Measurements from ENCODE around the gene CCDC51.
"Not testable (repeated sequence)": the region's sequence is repeated elsewhere in the genome, so short reads cannot be mapped to it uniquely, and the experiment has no call there.

Gene CCDC51

DNA sequence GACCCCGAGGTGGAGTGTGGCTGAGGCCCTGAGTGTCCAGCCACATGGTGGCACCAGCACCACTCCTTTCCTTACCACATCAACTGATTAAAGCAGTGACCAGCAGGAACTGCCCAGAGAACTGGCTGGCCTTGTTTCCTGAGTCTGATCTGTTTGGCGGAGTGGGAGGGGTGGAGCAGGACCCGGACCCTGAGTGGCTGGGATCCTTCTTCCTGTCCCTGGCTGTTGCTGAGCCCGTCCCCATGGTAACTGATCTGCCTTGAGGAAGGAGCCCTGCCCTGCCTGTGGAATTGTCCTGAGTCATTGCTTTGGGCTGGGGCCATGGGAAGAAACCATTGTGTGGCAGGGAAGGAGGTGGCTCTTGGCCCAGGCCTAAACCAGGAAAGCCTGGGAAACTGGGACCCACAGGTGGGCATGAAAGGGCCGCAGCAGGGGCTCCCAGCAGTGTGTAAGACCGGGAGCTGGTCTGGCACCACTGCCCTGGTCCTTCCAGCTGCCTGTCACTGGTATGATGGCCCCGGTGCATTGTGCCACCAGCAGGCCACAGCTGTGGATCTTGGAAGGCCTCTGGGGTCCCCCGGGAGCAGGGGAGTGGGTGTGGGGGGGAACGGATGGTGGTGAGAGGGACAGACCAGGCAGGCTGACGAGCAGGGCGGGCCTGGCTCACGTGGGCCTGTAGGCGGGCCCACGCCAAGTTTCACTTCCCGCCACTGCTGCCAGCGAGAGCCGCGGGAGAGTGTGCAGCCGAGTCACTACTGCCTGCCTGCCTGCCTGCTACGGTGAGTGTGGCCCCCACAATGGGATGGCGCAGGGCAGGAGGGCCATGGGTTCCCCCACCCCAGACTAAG is 25.8 kb upstream of the CCDC51 start:
- DNase-seq, result peak; percentile 82

GRCh38 chr3:48465237-48465530 is 25.3 kb upstream of the CCDC51 start:
- no peak for DNase-seq

- no peak for DNase-seq
These were observed 24.8 kb upstream of the CCDC51 start for GRCh38 chr3:48464713-48465221.

- no peak for DNase-seq
These were observed 23.8 kb upstream of the CCDC51 start for GRCh38 chr3:48463703-48464102.

DNA sequence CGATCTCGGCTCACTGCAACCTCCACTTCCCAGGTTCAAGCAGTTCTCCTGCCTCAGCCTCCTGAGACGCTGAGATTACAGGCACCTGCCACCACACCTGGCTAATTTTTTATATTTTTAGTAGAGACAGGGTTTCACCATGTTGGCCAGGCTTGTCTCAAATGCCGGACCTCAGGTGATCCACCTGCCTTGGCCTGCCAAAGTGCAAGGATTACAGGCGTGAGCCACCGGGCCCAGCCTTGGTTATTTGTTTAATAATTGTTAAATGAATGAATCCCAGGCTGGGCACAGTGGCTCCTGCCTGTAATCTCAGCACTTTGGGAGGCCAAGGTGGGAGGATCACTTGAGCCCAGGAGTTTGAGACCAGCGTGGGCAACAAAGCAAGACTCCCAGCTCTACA is 21.8 kb upstream of the CCDC51 start:
- DNase-seq, result not testable (repeated sequence)

DNA sequence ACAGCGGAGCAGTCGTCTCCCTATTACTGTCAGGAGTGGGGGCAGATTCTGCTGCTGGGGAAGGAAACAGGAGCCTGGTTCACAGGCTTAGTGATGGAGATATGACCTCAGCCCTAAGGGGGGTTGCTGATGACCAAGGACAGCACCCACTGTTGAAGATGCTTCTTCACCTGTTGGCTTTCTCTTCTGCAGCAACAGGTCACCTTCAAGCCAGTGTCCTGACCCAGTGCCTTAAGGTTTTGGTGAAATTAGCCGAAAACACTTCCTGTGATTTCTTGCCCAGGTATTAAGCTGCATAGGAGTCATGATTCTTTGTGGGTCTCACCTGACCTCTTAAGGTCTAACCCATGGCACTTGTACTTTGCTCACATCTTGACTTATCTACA is 20.6 kb upstream of the CCDC51 start:
- DNase-seq, result no peak

- DNase-seq, result no peak
These were observed 20.0 kb upstream of the CCDC51 start for GRCh38 chr3:48459773-48460516.

GRCh38 chr3:48459331-48459730 is 19.4 kb upstream of the CCDC51 start:
- DNase-seq, result no peak

- no peak for DNase-seq
These were observed 16.5 kb upstream of the CCDC51 start for GRCh38 chr3:48456456-48456855.

- no peak for DNase-seq
These were observed 11.4 kb upstream of the CCDC51 start for GRCh38 chr3:48451270-48451669.

DNA sequence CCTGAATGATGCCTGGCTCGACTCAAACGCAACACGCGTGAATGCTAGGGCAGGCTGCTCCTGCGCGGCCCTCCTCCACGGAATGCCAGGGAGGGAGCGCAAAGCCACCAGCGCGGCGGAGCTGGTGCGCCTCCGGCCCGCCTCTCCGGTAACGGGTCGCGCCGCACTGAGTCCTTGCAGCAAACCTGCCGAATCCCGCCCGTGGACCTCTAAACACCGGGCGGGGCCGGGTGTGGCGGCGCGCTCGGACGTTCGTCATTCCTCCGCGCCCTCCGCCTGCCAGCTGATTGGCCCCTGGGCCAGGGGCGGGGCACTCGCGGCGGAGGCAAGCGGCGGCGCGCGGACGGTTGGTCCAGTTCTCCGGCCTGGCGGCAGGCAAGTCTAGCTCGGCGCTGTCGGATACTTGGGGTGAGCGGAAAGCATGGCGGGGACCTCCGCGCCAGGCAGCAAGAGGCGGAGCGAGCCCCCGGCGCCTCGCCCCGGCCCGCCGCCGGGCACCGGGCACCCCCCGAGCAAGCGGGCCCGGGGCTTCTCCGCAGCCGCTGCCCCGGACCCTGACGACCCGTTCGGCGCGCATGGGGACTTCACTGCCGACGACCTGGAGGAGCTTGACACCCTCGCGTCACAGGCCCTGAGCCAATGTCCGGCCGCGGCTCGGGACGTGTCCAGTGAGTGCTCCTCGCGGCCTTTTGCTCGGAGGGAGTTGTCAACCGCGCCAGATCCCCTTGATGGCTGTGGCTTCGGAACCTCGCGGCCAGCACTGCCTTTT is 6.7 kb upstream of the CCDC51 start, which contains the start of gene ATRIP:
Gene ATRIP, plus strand, starts transcription at position 313 of the 769 bp plus-strand sequence. Its CDS starts 109 bp downstream, at position 422.
- DNase-seq, result peak; percentile 87

GRCh38 chr3:48446043-48446424 is 6.1 kb upstream of the CCDC51 start:
- no peak for DNase-seq

GRCh38 chr3:48445277-48445882 is 5.5 kb upstream of the CCDC51 start:
- no peak for DNase-seq

DNA sequence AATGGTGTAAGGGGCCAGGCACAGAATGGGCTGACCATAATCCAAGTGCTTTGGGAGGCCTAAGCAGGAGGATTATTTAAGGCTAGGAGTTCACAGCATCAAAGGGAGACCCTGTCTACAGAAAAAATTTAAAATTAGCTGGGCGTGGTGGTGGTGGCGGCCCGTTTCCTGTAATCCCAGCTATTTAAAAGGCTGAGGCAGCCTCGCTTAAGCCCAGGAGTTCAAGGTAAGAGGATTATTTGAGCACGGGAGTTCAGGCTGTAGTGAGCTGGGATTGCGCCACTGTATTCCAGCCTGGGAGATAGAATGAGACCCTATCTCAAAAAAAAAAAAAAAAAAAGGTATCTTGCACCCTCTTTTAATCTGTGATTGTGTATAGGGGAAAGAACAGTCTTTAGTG is 2.0 kb upstream of the CCDC51 start:
- no peak for DNase-seq

- DNase-seq, result no peak
These were observed 655 bp upstream of the CCDC51 start for GRCh38 chr3:48440590-48440958.

DNA sequence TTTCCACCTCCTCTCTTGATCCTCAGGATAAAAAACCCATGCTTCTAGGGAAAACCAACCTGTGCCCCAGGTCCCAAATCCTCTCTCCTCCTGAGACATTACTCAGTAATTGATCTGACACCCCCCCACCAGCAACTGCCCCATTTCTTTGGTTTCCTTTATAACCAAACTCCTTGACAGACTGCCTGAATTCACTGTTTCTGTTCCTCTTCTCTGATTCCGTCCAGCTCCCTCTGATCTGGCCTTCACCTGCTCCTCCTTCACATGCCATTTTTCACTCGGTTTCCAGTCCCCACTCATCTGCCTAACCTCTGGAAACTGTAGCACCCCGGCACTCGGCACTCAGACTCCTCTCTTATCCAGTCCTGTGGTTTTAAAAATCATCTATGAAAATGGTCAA is 2.1 kb downstream of the CCDC51 start:
- DNase-seq, result no peak

GRCh38 chr3:48436855-48437254 is 3.1 kb downstream of the CCDC51 start:
- no peak for DNase-seq

DNA sequence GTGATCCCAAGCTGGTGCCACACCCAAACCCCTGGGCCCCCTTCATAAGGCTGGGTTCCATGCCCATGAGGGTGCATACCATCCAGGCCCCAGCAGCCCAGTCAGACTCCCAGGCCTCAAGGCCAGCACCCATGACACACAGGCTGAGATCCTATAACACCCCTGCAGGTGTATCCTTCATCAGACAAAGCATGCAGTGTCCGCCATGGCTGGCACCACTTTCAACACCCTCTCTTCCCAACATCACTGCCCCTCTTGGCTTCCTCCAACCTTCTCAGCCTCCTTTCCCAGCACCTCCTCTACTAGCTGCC is 3.5 kb downstream of the CCDC51 start:
- no peak for DNase-seq

- peak; percentile 86 for DNase-seq
These were observed 4.0 kb downstream of the CCDC51 start for GRCh38 chr3:48435774-48436476.

GRCh38 chr3:48435223-48435595 is 4.7 kb downstream of the CCDC51 start:
- no peak for DNase-seq

- no peak for DNase-seq
These were observed 5.2 kb downstream of the CCDC51 start for GRCh38 chr3:48434591-48435222.

DNA sequence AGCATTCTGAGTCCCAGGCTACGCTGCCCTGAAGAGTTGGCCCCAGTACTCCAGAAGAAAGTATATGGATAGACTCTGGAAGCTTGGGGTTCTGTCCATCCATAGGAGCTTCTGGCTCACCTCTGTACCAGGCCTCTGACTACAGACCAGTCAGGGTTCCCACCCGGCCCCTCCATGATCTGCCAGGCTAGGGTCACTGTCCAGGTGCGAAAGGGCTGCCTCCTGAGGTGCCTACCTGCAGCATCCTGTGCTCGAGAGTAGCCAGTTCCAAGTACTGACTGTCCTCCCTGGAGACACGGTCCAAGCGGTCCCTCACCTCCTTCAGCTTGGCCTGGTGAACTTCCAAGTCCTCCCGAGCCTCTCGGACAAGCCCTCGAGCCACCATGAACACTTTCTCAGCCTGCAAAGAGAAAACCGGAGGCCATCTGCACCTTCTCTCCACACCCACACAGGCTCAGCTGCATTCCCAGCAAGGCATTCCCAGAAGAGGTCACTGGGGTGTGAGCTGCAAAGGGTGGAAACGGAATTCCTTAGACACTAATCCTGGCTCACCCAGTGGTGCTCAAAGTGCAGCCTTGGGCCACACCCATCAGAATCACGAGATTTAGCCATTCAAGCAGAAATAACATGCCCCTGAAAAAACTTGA is 6.3 kb downstream of the CCDC51 start:
- DNase-seq, result no peak
